Lung (tissue), 12 donors: Measurements from ENCODE around the gene TLE1. TPM values are rescaled to one million over a fixed set of nuclear protein-coding genes. Genes with fewer than 3 reads are reported as not detected.
A peak's percentile ranks its signal among the peaks of the same experiment; 100 is the strongest.

Source experiments
- ATAC-seq: fragments of 200-7000 bp; cut with Tn5 transposase; one replicate; pipeline ENCODE4 v1.9.1; 2020; ENCODE audit warnings: moderate number of reproducible peaks; ENCODE audit not compliant: insufficient read depth, low FRiP score
- DNase-seq, 3 donors: peaks; one replicate each; pipeline ENCODE4 v3.0.0-alpha.2; 2013 to 2017
- H3K27ac ChIP-seq, 2 donors: one replicate each; pipeline ENCODE4 v1.5.1; 2013; ENCODE audit warnings: mild to moderate bottlenecking in 2 of 2, moderate library complexity in 2 of 2, control low read depth in 1 of 2, inconsistent platforms in 1 of 2, low read depth in 1 of 2, low read length in 1 of 2
- H3K27me3 ChIP-seq, 3 donors: one replicate each; pipeline ENCODE4 v1.5.1; 2013; ENCODE audit warnings: low read length in 2 of 3; ENCODE audit not compliant: control insufficient read depth in 3 of 3, insufficient read depth in 3 of 3
- H3K36me3 ChIP-seq, 4 donors: one replicate each; pipeline ENCODE4 v1.5.1; 2013; ENCODE audit warnings: low read length in 4 of 4, mild to moderate bottlenecking in 1 of 4, moderate library complexity in 1 of 4; ENCODE audit not compliant: control insufficient read depth in 4 of 4, insufficient read depth in 4 of 4
- H3K4me1 ChIP-seq, 5 donors: one replicate each; pipeline ENCODE4 v1.5.1; 2013; ENCODE audit warnings: low read length in 5 of 5, mild to moderate bottlenecking in 2 of 5, moderate library complexity in 1 of 5; ENCODE audit not compliant: control insufficient read depth in 5 of 5, insufficient read depth in 5 of 5
- H3K4me3 ChIP-seq: one replicate; pipeline ENCODE4 v1.5.1; 2013; ENCODE audit warnings: mild to moderate bottlenecking, control low read depth, moderate library complexity
- H3K9ac ChIP-seq, 2 donors: one replicate each; pipeline ENCODE4 v1.5.1; 2013; ENCODE audit warnings: low read length in 2 of 2, control low read depth in 1 of 2; ENCODE audit not compliant: insufficient read depth in 1 of 2
- H3K9me3 ChIP-seq, 4 donors: one replicate each; pipeline ENCODE4 v1.5.1; 2013; ENCODE audit warnings: low read length in 3 of 4, mild to moderate bottlenecking in 1 of 4, moderate library complexity in 1 of 4; ENCODE audit not compliant: control insufficient read depth in 4 of 4, insufficient read depth in 3 of 4
- CTCF ChIP-seq: IDR thresholded peaks from 2 replicates; pipeline ENCODE4 v1.5.1; 2012; ENCODE audit warnings: mild to moderate bottlenecking; ENCODE audit errors: control extremely low read depth, extremely low read depth
- WGBS, 2 donors: extraction: QIAGEN DNeasy Blood & Tissue Kit; methylation state at CpG; one replicate each; pipeline ENCODE4 v1.1.7; 2013; 5-methylcytosine and 5-hydroxymethylcytosine counted together
- polyA plus RNA-seq, 2 donors: library from polyadenylated mRNA; stranded (reverse); fragments of 200-250 nt; gene quantifications; one replicate each; pipeline ENCODE4 v1.2.1, GENCODE V29; 2013
- total RNA-seq, 2 donors: library from RNA; depleted of rRNA in 1 of 2; stranded (reverse); fragments of >200 nt in 1 of 2; gene quantifications; one replicate each; pipeline ENCODE4 v1.2.1, GENCODE V29; 2014 to 2021
- donor health status: control.
- donor health status: control.
- donor health status: Bipolar disorder and iron deficiency.
- donor health status: healthy.
- donor health status: DM: yes; HTN: yes; CAD: no.

The TLE1 gene
- total and polyA plus RNA-seq, 4 donors, result 16.8 to 35.2 (median 19.4) TPM

- Histone ChIP-seq H3K27me3 (no peaks in the 10 kb centered on the region), H3K27ac (no peak overlapping the region), H3K9me3 (peaks cover 0 to 2% (median 0%) of the 10 kb centered on the region in 4 donors), H3K9ac (no peak overlapping the region), H3K4me3 (no peak overlapping the region), H3K36me3 (peaks cover 0 to 27% (median 8%) of the 10 kb centered on the region in 4 donors), H3K4me1 (peaks cover 0 to 4% (median 0%) of the 10 kb centered on the region in 5 donors)
- ATAC-seq (no peak), DNase-seq (no peak)
- WGBS, 2 donors, result 57 to 67% methylated on average over 5 of the region's 5 CpGs
- no peak for TF ChIP-seq CTCF
These were observed 94.9 kb downstream of the TLE1 start for GRCh38 chr9:81594415-81594814.

- Histone ChIP-seq H3K27ac (no peak overlapping the region), H3K9ac (no peak overlapping the region), H3K4me3 (no peak overlapping the region), H3K27me3 (no peaks in the 10 kb centered on the region), H3K9me3 (peaks cover 0 to 2% (median 0%) of the 10 kb centered on the region in 4 donors), H3K36me3 (peaks cover 0 to 33% (median 14%) of the 10 kb centered on the region in 4 donors), H3K4me1 (peaks cover 0 to 9% (median 5%) of the 10 kb centered on the region in 5 donors)
- ATAC-seq (no peak), DNase-seq (peak in 1 of 3 donors; percentile 45)
- TF ChIP-seq CTCF, result no peak
- 36 to 58% methylated on average over 15 of the region's 15 CpGs for WGBS, 2 donors
These were observed 96.5 kb downstream of the TLE1 start for GRCh38 chr9:81592887-81593266.

- Histone ChIP-seq H3K9me3 (peaks cover 0 to 2% (median 0%) of the 10 kb centered on the region in 4 donors), H3K36me3 (peaks cover 0 to 38% (median 15%) of the 10 kb centered on the region in 4 donors), H3K4me1 (peaks cover 0 to 13% (median 5%) of the 10 kb centered on the region in 5 donors), H3K27me3 (no peaks in the 10 kb centered on the region), H3K9ac (no peak overlapping the region), H3K4me3 (no peak overlapping the region), H3K27ac (no peak overlapping the region)
- DNase-seq, result no peak
- no peak for ATAC-seq
- 95 to 97% methylated on average over 9 to 12 of the region's 12 CpGs for WGBS, 2 donors
- no peak for TF ChIP-seq CTCF
These were observed 97.6 kb downstream of the TLE1 start for GRCh38 chr9:81591791-81592190.

- Histone ChIP-seq H3K9me3 (peaks cover 0 to 2% (median 0%) of the 10 kb centered on the region in 4 donors), H3K36me3 (peaks cover 0 to 34% (median 18%) of the 10 kb centered on the region in 4 donors), H3K4me1 (peaks cover 0 to 13% (median 5%) of the 10 kb centered on the region in 5 donors), H3K4me3 (no peak overlapping the region), H3K9ac (no peak overlapping the region), H3K27ac (no peak overlapping the region), H3K27me3 (no peaks in the 10 kb centered on the region)
- TF ChIP-seq CTCF, result no peak
- ATAC-seq (no peak), DNase-seq (no peak)
- WGBS, 2 donors, result 97 to 98% methylated on average over 16 of the region's 16 CpGs
These were observed 98.7 kb downstream of the TLE1 start for GRCh38 chr9:81590688-81591087.
